Astrocyte of the spinal cord (primary cell): ENCODE measurements around the gene MRPL36.

ENCODE experiments used
- DNase-seq: peaks from one replicate; pipeline ENCODE4 v3.0.0; 2011; ENCODE audit warnings: low read depth, low spot score
- H3K4me3 ChIP-seq: 2 replicates; pipeline ENCODE4 v1.5.1; 2011; ENCODE audit warnings: low read depth, mild to moderate bottlenecking, low read length, moderate library complexity
- in situ Hi-C: cut with HindIII; loops from 2 replicates; pipeline ENCODE4 v1.10.0; 2017; ENCODE audit warnings: low sequenced_read_pairs
- TF ChIP-seq, protein P1 (sequence below): IDR thresholded peaks from 2 replicates; pipeline ENCODE4 v1.5.1; 2012; ENCODE audit warnings: low read depth, mild to moderate bottlenecking, low read length, inconsistent platforms

MRPL36 gene

DNA sequence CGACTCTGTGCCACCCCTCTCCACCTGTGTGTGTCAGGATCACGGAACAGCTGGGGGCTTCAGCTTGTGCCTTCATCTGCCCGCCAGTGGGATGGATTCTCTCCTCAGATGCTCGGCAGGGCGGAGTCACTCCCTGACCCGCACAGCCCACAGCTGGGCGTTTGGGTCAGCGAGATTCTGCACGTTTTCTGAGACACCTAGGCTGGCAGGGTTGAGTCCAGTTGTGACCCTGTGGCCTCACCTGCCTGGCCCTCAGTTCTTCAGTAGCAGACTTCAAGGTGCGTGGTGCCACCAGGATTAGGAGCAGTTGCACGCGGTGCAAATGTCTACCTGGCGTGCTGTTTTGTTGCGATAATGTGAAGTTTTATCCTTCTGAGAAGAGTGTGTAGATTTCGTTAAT, 6.6 kb upstream of the MRPL36 start:
- no peak for DNase-seq
- no peak overlapping the region for H3K4me3 ChIP-seq
- in situ Hi-C loops = no loop called here
- TF ChIP-seq, protein P1, sequence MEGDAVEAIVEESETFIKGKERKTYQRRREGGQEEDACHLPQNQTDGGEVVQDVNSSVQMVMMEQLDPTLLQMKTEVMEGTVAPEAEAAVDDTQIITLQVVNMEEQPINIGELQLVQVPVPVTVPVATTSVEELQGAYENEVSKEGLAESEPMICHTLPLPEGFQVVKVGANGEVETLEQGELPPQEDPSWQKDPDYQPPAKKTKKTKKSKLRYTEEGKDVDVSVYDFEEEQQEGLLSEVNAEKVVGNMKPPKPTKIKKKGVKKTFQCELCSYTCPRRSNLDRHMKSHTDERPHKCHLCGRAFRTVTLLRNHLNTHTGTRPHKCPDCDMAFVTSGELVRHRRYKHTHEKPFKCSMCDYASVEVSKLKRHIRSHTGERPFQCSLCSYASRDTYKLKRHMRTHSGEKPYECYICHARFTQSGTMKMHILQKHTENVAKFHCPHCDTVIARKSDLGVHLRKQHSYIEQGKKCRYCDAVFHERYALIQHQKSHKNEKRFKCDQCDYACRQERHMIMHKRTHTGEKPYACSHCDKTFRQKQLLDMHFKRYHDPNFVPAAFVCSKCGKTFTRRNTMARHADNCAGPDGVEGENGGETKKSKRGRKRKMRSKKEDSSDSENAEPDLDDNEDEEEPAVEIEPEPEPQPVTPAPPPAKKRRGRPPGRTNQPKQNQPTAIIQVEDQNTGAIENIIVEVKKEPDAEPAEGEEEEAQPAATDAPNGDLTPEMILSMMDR = no peak

DNA sequence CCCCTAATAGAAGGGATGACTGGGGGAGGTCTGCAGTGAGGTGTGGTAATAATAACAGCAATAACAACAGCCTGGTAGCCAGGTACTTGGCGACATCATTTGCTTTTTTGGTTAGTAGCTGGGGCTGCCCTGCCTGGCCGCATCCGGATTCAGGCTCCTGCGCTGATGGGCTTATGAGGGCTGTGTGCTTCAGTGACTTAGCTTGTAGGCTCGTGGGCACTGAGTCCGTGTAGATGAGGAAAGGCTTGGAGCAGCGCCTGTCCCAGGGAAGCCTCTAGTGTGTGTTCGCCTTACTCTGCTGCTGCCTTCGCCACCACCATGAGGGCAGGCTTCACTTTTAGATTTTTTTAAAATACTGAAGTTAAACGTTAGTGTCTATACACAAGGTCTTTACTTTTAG, 6.1 kb upstream of the MRPL36 start:
- no peak for DNase-seq
- TF ChIP-seq, protein P1 = no peak
- in situ Hi-C loops = no loop called here
- H3K4me3 ChIP-seq = no peak overlapping the region

DNA sequence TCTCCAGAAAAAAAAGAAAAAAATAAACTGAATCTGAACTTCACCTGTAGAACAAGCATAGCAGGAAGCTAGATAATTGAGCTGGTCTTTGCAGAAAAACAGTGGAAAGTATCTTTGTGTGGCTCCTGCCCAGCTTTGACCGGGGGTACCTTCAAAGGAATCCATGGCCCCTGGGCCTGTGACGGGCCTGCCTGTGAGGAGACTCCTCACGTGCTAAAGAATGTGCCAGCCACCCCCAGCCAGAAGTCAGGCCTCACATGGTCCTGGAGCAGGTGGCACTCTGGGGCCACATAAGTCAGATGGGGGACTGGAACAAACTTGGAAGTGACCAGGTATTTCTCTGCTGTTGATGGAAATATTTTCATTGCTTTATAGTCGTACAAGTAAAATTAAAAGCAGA, 5.7 kb upstream of the MRPL36 start:
- no peak for DNase-seq
- TF ChIP-seq, protein P1 = no peak
- H3K4me3 ChIP-seq = no peak overlapping the region
- in situ Hi-C loops = no loop called here

DNA sequence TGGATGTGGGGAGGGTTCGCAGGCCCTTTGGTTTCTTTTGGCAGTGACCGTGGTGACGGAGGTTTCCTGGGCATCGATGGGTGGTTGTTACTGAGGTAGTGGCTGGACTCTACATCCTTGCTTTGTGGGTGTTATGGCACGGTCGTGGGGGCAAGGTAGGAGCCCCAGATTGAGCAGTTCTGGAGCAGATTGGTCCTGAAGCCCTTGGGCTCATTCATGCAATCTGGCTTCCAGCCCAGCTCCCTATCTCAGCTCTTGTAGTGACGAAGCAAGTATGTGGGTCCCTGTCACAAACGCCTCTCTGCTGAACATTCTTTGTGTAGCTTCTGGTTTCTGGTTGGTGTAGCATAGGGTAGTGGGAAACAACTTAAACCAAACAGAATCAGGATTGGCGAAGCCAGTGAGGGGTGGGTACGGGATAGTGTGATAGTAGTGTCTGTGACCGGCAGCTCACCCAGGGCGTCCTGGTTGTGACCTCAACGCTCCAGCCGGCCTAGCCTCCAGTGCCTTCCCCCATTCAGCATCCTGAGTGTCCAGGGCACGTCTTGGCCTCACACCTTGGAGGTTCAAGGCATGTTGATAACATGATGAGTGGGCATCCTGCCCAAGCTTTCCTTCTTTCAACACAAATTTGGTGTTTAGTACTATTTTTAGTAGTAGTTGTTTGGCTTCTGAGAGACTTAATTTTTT, 4.5 kb upstream of the MRPL36 start:
- in situ Hi-C loops = no loop called here
- DNase-seq = no peak
- no peak overlapping the region for H3K4me3 ChIP-seq
- TF ChIP-seq, protein P1 = no peak

DNA sequence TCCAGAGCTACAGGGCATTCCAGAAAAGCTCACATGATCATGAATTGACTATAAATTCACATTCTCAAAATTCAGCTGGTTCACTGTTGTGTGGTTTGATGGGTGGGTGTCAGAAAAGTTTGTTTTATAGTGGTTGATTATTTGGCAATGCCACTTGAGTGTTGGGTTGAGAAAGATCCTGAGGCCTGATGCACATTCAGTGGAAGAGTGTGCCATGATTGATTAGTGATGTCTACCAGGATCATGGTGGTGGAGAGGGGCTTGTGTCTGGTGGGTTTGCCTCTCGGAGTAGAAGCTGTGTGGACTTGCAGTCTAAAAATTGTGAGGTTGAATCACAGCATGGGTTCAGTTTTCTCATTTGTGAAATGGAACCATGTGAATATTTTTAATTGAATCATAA, 3.6 kb upstream of the MRPL36 start:
- no peak overlapping the region for H3K4me3 ChIP-seq
- in situ Hi-C loops = no loop called here
- no peak for DNase-seq
- TF ChIP-seq, protein P1 = no peak

DNA sequence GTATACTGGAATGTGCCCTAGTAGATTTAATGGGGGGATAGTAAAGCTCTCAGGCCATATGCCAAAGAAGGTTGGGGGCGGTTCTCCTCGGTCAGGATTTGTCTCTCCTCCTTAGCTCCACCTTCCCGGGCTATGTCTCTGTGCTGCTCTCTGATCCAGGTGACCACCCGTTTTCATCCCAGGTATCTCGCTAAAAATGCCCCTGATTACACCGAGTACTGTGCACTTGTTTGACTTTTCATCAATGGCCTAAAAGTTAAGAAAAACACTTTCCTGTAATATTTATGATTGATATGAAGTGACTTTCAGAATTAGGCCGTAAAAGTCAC, 2.3 kb upstream of the MRPL36 start:
- H3K4me3 ChIP-seq = peak overlapping the region; percentile 81
- TF ChIP-seq, protein P1 = no peak
- in situ Hi-C loops = no loop called here
- DNase-seq = no peak
